Lung (tissue), 12 donors: ENCODE measurements around the gene DDX49. TPM values are rescaled to one million over a fixed set of nuclear protein-coding genes. Genes with fewer than 3 reads are reported as not detected.

Source experiments
- ATAC-seq: fragments of 200-7000 bp; cut with Tn5 transposase; one replicate; pipeline ENCODE4 v1.9.1; 2020; ENCODE audit warnings: moderate number of reproducible peaks; ENCODE audit not compliant: insufficient read depth, low FRiP score
- DNase-seq, 3 donors: peaks; one replicate each; pipeline ENCODE4 v3.0.0-alpha.2; 2013 to 2017
- H3K27ac ChIP-seq, 2 donors: one replicate each; pipeline ENCODE4 v1.5.1; 2013; ENCODE audit warnings: mild to moderate bottlenecking in 2 of 2, moderate library complexity in 2 of 2, control low read depth in 1 of 2, inconsistent platforms in 1 of 2, low read depth in 1 of 2, low read length in 1 of 2
- H3K27me3 ChIP-seq, 3 donors: one replicate each; pipeline ENCODE4 v1.5.1; 2013; ENCODE audit warnings: low read length in 2 of 3; ENCODE audit not compliant: control insufficient read depth in 3 of 3, insufficient read depth in 3 of 3
- H3K36me3 ChIP-seq, 4 donors: one replicate each; pipeline ENCODE4 v1.5.1; 2013; ENCODE audit warnings: low read length in 4 of 4, mild to moderate bottlenecking in 1 of 4, moderate library complexity in 1 of 4; ENCODE audit not compliant: control insufficient read depth in 4 of 4, insufficient read depth in 4 of 4
- H3K4me1 ChIP-seq, 5 donors: one replicate each; pipeline ENCODE4 v1.5.1; 2013; ENCODE audit warnings: low read length in 5 of 5, mild to moderate bottlenecking in 2 of 5, moderate library complexity in 1 of 5; ENCODE audit not compliant: control insufficient read depth in 5 of 5, insufficient read depth in 5 of 5
- H3K4me3 ChIP-seq: one replicate; pipeline ENCODE4 v1.5.1; 2013; ENCODE audit warnings: mild to moderate bottlenecking, control low read depth, moderate library complexity
- H3K9ac ChIP-seq, 2 donors: one replicate each; pipeline ENCODE4 v1.5.1; 2013; ENCODE audit warnings: low read length in 2 of 2, control low read depth in 1 of 2; ENCODE audit not compliant: insufficient read depth in 1 of 2
- H3K9me3 ChIP-seq, 4 donors: one replicate each; pipeline ENCODE4 v1.5.1; 2013; ENCODE audit warnings: low read length in 3 of 4, mild to moderate bottlenecking in 1 of 4, moderate library complexity in 1 of 4; ENCODE audit not compliant: control insufficient read depth in 4 of 4, insufficient read depth in 3 of 4
- CTCF ChIP-seq: IDR thresholded peaks from 2 replicates; pipeline ENCODE4 v1.5.1; 2012; ENCODE audit warnings: mild to moderate bottlenecking; ENCODE audit errors: control extremely low read depth, extremely low read depth
- WGBS, 2 donors: extraction: QIAGEN DNeasy Blood & Tissue Kit; methylation state at CpG; one replicate each; pipeline ENCODE4 v1.1.7; 2013; 5-methylcytosine and 5-hydroxymethylcytosine counted together
- polyA plus RNA-seq, 2 donors: library from polyadenylated mRNA; stranded (reverse); fragments of 200-250 nt; gene quantifications; one replicate each; pipeline ENCODE4 v1.2.1, GENCODE V29; 2013
- total RNA-seq, 2 donors: library from RNA; depleted of rRNA in 1 of 2; stranded (reverse); fragments of >200 nt in 1 of 2; gene quantifications; one replicate each; pipeline ENCODE4 v1.2.1, GENCODE V29; 2014 to 2021
- donor health status: control.
- donor health status: control.
- donor health status: Bipolar disorder and iron deficiency.
- donor health status: healthy.
- donor health status: DM: yes; HTN: yes; CAD: no.

Gene DDX49
- total and polyA plus RNA-seq, 4 donors: 32.2 to 69.1 (median 56.2) TPM

DNA sequence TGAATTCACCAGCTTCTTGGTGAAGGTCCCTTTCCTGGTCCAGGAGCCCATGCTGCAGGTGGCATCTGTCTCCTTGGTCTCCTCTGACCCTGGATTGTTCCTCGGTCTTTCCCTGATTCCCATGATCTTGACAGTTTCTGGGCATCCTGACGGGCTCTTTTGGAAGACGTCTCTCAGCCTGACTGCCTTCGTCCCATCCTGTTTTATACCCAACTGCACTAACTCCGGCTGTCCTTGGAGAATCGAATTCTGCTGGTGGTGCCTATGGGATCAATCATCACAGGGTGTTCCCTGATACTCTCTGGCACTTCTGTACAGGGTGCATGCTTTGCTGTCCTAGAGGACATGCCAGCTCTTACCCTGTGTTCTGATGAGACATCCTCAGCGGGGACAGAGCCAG, 42.6 kb upstream of the DDX49 start:
- no peak overlapping the region for H3K4me3 ChIP-seq
- H3K27me3 ChIP-seq: peaks cover 0 to 2% (median 0%) of the 10 kb centered on the region in 3 donors
- H3K27ac ChIP-seq: no peak overlapping the region
- DNase-seq (no peak), ATAC-seq (no peak)
- no peak overlapping the region for H3K9ac ChIP-seq
- TF ChIP-seq CTCF: no peak
- H3K36me3 ChIP-seq: peaks cover 0 to 7% (median 0%) of the 10 kb centered on the region in 4 donors
- no peaks in the 10 kb centered on the region for H3K4me1 ChIP-seq
- H3K9me3 ChIP-seq: peaks cover 0 to 4% (median 0%) of the 10 kb centered on the region in 4 donors
- 97% methylated on average over 7 of the region's 7 CpGs for WGBS, 2 donors

- Histone ChIP-seq H3K4me3 (no peak overlapping the region), H3K4me1 (no peaks in the 10 kb centered on the region), H3K27me3 (no peaks in the 10 kb centered on the region), H3K27ac (no peak overlapping the region), H3K36me3 (peaks cover 0 to 7% (median 0%) of the 10 kb centered on the region in 4 donors), H3K9me3 (peaks cover 0 to 4% (median 0%) of the 10 kb centered on the region in 4 donors), H3K9ac (no peak overlapping the region)
- DNase-seq (no peak), ATAC-seq (no peak)
- WGBS, 2 donors: 92 to 94% methylated on average over 25 of the region's 25 CpGs
- TF ChIP-seq CTCF: no peak
Measured at GRCh38 chr19:18878058-18878797, 41.3 kb upstream of the DDX49 start.

DNA sequence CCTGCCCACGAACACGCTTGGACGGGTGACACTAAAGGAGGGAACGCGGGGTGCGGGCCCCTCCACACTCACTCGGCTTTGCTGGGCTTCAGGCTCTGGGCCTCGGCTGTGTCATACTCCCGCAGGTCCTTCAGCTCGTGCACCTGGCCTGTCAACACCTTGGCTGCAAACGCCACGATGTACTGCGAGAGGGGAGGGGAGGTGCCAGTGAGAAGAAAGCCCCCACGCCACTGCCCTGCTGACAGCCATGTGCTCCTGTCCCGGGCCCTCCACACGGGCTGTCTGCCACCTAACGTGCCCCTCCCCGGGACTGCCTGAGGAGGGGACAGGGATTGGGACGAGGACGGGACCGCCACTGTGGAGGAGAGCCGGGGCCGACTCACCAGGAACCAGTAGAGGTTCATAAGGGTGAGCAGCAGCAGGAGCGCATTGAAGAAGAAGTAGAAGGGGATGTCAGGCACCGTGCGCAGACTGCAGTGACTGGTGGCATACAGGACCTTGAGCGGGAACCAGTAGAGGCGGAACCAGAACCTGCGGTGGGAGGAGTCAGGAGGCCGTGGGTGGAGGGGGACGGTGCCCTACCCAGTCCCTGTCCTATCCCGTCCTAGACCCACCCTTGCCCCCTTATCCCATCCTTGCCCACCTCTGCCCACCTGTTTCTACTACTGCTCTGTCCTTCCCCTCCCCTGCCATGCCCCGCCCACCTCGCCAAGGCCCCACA, 40.5 kb upstream of the DDX49 start:
- Histone ChIP-seq H3K36me3 (peaks cover 0 to 7% (median 0%) of the 10 kb centered on the region in 4 donors), H3K9ac (no peak overlapping the region), H3K27me3 (no peaks in the 10 kb centered on the region), H3K9me3 (peaks cover 0 to 4% (median 0%) of the 10 kb centered on the region in 4 donors), H3K4me1 (no peaks in the 10 kb centered on the region), H3K4me3 (no peak overlapping the region), H3K27ac (no peak overlapping the region)
- ATAC-seq: no peak
- no peak for TF ChIP-seq CTCF
- 89 to 94% methylated on average over 32 to 34 of the region's 34 CpGs for WGBS, 2 donors
- no peak for DNase-seq
